ENCODE measurements around the gene UCHL5.

DNA sequence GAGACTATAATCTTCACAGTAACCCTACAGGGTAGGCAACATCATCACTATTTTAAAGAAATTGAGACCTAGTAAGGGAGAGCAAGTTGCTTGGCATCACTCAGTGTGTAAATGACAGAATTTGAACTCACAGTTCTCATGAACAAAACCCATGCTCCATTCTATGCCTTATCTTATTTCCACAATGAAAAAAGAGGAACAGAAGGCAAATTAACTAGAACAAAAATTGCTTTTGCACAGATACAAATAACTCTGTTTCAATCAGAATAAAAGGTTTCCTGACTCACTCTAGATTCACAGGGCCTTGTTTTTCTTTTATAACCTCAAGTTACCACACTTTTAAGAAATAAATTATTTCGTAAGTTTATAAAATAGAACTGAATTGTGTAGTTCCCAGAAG, 90.1 kb downstream of the UCHL5 start:
- TF ChIP-seq EZH2 (IDR thresholded peaks at IDR 0.05; ENCODE audit: insufficient read depth, poor library complexity, severe bottlenecking) (no peak), EZH2phosphoT487 (IDR thresholded peaks at IDR 0.05; ENCODE audit: insufficient read depth, low read depth) (no peak)

Measured in GM23248 (cell line).